Left hindlimb (tissue), 1 donor: ENCODE results near the gene GPATCH2.
"Not testable (repeated sequence)": the region's sequence is repeated elsewhere in the genome, so short reads cannot be mapped to it uniquely, and the experiment has no call there.

Source experiments
- DNase-seq: peaks from one replicate; pipeline ENCODE4 v3.0.0-alpha.2; 2018

Gene GPATCH2

DNA sequence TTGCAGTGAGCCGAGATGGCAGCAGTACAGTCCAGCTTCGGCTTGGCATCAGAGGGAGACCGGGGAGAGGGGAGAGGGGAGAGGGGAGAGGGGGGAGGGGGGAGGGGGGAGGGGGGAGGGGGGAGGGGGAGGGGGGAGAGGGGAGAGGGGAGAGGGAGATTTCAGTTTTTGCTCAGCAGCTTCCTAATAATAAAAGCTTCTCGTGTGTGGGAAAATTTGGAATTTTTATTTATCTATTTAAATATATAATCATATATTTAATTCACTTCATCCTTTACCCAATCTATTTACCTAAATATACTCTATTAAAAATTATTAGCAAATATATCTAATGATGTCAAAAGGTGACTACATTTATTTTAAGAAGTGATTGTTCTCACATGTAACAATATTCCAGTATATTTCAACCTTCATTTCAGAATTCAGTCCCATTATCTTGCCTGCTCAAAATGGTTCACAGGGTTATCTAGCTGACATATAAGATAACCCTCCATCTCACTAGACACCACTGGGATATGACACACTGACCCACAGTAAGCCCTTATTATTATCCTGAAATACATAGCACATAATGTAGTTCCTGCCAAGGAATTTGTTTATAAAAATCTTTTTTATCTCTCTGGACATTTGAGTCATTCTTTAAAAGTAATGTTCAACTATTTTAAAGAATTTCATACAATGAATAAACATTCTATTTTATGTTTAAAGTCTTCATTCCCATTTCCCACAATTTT is 105.9 kb downstream of the GPATCH2 start:
- no peak for DNase-seq

DNA sequence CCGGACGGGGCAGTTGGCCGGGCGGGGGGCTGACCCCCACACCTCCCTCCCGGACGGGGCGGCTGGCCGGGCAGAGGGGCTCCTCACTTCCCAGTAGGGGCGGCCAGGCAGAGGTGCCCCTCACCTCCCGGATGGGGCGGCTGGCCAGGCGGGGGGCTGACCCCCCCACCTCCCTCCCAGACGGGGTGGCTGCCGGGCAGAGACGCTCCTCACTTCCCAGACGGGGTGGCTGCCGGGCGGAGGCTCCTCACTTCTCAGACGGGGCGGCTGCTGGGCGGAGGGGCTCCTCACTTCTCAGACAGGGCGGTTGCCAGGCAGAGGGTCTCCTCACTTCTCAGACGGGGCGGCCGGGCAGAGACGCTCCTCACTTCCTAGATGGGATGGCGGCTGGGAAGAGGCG is 107.0 kb downstream of the GPATCH2 start:
- not testable (repeated sequence) for DNase-seq

DNA sequence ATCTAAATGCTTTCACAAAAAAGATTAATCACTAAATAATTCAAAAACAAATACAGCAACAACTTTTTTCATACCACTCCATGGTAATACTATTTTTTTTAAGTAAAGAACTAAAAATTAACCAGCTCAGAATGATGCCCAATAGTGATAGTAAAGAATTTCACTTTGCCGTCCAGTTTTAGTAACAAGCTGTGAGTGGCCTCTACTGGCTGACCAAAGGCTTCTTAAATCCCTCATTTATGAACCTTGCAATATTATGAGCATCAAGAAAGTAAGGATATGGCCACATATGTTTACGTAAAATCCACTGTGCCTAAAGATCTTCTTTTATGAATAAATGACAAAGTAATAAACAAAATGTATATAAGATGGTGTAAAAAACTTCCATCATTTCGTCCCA is 108.6 kb downstream of the GPATCH2 start:
- DNase-seq = no peak

DNA sequence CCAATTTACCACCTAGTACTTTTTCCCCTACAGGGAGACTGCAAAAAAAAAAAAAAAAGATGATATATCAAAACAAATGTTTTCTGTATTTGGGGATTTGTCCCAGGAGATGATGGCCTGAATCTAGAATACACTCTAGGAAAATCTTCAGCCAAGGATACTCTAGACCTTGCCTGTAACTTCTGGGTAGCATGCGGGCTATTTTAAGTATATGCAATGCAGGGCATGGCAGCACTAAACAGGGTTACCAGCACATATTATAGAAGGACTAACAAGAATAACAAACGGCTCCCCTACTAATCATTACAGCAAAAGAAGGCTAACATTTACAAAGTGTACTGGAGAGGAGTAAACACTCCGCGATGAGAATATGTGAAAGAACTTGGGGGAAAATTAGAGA is 109.6 kb downstream of the GPATCH2 start:
- no peak for DNase-seq

DNA sequence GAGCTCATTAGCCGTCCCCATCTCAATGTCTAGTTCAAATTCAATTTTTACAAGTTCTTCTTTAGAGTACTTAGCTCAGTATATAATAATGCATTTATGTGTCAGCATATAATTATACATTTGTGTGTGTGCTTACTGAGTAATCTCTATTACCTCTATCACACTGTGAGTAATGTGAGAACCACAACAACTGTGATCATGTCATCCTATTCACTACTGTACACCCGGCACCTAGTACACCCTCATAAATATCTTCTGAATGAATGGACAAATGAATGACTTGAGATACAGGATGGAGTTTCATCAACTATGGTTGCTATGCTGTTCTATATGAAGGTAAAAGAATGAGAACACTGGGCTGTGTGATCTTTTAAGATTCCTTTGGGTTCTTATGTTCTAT is 124.0 kb downstream of the GPATCH2 start:
- DNase-seq = no peak

DNA sequence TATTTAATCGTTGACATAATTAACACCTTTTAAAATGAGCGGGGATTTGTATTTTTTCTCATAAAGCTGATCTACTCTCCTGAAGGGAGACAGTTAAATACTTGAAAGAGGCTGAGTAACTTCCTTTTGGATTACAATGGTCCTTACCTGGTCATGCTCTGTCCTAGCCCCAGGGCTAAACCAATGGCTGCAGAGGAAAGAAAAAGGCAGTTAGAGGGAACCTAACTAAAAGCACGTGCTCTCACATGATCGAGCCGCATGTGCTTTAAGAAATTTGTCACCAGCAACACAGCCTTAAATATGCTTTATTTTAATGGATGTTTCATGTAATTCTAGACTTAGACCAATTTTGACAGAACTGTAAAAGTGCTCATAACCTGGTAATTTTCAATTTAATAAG is 132.7 kb downstream of the GPATCH2 start:
- DNase-seq = no peak

DNA sequence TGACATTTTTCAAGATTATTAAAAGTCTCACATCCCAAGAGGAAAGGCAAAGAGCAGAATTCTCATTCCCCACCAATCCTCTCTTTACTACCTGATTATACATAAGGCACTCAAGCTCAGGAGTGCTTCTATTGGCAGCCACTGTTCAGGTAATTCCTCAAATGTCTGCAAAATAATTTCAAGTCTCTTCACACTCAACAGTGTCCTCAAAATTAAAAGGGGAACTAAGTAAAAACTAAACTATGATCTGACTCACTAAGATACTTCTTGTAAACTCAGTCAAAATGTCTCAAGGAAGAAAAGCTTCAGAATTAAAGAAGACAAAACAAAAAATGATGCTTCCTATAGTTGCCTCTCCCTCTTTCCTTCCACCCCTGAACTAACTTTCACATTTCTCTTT is 135.6 kb downstream of the GPATCH2 start:
- no peak for DNase-seq

DNA sequence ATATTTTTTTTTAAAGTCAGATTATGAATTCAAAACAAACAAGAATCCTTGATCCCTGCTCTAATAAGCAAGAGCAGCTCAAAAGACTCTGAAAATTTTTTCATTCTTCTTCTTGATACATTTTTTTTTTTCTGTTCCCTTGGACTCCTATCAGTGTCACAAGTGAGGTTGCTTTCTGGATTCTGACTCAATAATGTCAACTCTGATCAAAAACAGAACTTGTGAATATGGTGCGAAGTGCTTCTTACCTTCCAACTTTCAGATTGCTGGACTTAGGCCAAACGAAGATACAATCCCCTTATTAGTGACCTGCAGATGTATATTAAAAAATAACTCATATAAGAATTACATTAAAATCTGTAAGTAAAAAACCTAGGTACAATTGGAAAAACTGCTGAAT is 136.1 kb downstream of the GPATCH2 start:
- no peak for DNase-seq

DNA sequence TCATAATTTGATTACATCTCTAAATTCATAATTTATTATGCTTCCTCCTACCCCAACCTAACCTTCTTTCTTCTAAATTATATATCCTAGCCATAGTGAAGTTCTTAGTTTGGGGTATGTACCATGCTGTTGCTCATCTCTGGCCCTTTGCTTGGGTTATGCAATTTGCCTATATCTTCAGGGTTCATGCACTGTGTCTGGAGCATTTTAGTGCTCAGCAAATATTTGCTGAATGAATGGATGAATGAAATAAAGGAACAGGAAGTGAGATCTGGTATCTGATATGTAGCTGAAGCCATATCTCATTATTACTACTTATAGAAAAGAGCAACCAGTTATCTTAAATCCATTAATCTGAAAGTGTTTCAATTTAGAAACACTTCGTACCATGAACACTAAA is 137.6 kb downstream of the GPATCH2 start:
- no peak for DNase-seq

DNA sequence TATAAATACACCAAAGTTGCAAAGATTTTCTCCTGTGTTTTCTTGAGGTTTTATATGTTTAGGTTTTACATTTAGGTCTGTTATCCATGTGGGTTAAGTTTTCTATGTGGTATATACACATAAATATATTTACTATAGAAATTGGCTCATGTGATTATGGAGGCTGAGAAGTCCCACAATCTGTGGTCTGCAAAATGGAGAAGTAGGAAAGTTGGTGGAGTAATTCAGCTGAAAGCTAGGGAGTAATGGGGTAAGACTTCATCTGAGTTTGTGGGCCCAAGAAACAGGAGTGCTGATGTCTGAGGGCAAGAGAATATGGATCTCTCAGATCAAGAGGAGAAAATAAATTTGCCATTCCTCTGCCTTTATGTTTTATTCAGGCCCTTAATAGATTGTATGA is 146.0 kb downstream of the GPATCH2 start:
- DNase-seq = no peak

DNA sequence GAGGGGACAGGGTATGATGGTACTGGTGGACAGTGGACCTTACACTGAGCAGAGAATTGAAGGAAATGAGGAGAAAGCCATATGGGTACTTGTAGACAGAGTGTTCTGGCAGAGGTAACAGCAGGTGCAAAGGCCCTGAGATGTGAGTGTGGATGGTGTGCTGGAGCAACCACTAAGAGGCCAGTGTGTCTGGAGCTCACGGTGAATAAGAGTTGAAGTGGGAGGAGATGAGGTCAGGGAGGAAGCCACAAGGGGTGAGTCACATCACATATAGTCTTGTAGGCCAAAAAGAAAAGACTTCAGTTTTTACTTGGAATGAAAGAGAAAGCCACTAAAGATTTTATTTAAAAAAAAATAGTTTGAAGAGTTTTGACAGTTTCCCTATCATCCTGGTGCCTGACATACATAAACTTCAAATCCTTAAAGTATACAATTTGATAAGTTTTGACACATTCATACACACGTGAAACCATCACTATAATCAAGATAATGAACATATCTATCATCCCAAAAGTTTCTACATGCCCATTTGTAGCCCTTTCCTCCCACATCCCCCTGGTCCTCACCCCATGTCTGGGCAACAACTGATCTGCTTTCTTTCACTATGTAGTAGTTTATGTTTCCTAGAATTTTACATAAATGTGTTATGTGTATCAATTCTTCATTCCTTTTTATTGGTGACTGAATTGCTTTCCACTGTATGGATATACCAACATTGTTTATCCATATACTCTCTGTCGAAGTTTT is 148.4 kb downstream of the GPATCH2 start:
- no peak for DNase-seq

DNA sequence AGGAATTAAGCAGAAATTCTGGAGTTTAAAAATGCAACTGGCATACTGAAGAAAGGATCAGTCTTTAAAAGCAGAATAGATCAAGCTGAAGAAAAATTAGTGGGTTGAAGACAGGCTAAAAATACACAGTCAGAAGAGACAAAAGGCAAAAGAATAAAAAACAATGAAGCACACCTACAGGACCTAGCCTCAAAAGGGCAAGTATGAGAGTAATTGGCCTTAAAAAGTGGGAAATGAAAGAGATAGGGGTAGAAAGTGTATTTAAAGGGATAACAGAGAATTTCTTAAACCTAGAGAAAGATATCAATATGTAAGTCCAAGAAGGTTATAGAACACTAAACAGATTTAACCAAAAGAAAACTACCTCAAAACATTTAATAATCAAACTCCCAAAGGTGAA is 152.4 kb downstream of the GPATCH2 start:
- DNase-seq = no peak

DNA sequence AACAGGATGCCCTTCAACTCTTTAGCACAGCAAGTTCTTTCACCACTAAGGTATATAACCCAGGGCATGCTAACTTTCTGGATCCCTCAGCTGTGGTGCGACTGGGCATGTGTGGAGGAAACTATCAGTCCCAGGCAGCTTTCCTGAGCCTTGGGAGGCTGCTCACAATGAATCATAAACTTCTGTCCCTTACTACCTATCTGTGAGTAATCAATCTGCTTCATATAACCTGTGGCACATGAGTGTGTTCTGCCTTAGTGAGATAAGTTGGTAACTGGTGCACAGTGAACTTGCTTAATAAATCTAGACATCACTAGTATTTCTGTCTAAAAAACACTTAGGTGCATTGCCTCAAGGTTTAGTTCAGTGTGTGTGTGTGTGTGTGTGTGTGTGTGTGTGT is 158.0 kb downstream of the GPATCH2 start:
- no peak for DNase-seq

DNA sequence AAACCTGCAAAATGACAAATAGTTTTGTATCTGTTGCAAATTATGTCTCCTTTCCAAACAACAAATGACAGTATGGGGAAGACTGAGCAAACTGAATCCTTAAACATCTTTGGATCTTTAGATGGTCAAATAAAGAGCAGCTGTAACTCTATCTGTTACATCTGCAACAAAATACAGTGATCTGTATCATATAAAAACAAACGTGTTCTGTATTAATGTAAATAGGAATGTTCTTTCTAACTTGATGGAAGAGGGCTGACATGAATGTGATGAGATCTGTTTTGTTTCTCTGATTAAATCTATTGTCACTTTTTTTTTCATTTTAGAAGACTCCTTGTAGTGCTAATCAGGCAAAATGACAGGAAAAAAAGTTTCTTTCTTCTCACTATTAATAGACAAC is 159.5 kb downstream of the GPATCH2 start:
- no peak for DNase-seq

DNA sequence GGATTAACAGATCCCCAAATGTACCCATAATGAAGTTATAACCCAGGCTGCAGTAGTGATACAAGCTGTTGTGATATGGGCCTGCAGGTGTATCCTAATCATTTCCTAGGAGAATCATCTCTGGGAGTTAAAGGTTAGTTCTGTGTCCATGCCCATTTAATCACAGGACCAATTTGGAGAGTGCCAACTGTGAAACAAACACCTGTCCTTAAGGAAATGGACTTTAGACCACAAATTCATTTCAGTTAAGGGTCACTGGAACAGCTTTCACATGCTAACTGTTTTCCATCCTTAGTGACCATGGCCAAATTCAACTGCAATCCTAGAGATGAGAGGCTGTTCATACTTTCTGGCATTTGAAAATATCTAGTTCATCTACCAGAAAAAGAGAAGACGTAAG is 160.9 kb downstream of the GPATCH2 start:
- no peak for DNase-seq

DNA sequence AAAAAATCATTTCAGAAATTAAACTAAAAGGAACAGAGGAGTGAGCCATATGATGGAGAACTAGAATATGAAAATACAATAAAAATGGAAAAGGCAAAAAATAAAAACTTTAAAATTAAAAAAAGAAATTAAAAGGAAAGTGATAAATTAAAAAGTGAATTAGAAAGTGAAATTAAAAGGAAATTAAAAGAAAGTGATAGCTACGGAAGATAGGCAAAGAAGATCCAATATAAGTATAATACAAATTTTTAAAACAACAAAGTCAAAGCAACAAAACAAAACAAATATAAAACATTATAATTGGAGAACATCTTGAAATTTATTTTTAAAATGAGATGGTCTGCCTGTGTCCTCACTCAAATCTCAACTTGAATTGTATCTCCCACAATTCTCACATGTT is 165.8 kb downstream of the GPATCH2 start:
- DNase-seq = no peak

DNA sequence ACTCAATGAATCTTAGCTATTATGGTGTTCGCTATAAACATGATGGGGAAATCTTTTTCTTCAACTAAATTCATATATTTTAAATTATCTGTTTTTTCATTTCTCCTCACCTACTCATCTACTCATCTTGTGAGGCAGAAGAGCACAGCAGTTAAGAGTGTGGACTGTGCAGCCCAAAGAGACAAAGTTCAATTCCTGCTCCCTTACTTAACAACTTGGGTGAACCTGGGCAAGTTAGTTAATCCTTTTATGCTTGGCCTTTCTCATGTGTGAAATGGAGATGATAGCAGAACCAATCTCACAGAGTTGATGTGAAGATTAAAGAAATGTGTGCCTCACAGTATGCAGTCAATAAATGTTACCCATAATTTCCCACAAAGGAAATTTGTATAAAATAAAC is 168.2 kb downstream of the GPATCH2 start:
- DNase-seq = no peak

DNA sequence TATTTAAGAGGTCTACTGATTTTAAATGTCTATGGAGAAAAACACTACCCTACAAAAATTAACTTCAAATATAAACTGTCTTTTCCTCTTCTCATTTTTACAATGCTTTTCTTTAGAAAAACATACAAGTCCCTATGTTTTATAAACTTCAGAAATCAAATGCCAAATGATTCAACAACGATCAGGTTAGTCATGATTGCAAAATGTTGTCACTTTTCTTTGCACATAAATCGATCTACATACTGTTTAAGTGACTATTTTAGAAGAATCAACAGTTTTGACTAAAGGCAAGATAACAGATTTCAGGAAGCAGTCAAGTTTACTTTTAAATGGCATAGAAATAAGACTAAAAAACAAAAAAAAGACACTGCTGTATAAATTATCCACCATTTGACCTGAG is 168.7 kb downstream of the GPATCH2 start:
- no peak for DNase-seq

DNA sequence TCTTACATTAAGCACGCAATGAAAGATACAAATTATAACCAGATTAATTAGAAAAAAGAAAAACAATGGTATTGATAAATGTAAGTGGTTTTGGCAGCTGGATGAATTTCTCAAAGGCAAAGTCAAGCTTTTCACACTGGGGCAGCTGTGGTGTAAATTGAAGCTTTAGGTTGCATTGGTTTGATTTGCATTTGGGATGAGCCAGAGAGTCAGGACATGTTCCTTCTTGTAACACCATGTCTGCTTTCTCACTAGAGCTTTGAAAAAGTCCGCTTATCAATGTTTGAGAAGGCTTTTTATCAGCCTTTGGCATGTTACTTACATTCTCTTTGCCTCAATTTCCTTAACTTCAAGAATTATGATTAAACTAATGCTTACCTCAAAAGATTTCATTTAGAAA is 173.9 kb downstream of the GPATCH2 start:
- no peak for DNase-seq

DNA sequence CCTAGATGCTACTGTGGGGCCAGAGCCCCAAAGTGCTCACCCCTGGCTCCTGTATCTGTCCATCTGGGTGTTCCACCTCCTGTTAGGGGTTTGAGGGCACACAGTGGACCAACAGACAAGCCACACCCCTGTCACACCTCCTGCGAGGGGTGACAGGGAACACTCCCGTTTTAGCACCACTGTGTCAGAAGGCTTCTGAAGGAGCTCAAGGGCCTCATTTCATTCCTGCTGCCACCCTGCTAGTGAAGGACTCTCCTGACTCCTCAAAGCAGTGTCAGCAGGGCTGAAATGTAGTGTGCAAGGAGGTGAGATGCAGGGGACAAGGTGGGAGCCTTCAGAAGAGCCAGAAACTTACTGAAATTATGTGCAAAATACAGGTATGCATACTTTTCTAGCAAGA is 174.6 kb downstream of the GPATCH2 start:
- DNase-seq = no peak

DNA sequence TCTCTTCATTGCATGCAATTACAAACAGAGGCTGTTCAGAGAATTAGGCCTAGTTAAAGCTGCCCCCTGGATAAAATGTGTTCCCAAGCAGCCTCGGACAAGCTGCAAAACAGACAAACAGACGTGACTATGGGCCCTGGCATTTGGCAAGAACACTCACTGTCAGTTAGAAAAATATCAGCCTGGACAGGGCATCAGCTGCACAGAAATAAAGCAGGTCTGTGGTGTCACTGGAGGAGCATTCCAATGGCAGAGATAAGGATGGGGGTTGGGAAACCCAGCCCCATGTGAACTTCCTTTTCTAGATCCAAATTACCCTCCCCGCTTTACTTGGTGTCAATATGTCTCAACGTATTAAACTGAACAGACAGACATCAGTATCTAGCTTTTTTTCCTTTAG is 177.1 kb downstream of the GPATCH2 start:
- DNase-seq = no peak

DNA sequence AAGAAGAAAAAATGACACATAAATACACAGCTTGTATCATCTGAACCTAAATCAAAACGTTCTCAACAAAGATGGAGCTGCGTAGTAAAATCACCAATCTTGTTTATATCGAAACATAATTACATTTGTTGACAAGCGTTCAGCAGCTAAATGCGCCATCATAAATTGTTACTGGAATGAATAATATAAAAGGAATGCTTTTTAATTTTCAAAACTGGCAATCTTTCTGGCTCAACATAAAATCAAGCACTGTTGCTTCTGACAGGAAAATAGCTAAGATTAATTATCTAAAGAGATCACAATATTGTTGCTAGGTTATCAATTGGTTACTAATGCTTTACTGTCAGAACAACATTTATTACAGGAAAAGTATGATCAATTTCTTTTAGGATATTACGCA is 181.5 kb downstream of the GPATCH2 start:
- DNase-seq = no peak

DNA sequence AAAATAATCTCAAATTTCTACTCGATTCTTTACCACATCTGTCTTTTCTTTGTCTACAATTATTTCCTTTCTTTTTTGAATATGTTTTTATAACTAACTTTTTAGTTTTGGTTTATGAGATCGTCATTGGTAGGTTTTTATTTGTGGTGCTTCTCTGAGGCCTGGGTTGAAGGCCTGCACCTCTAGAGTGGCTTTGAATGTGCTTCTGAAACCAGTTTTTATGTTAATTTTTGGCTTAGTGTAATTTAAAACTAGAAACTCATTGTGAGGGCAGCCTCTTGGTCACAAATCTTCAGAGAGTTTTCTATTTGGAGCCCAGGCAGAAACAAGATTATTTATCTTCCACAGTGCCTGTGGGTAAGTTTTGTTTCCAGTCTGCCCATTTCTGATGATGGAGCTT is 187.0 kb downstream of the GPATCH2 start:
- DNase-seq = no peak

DNA sequence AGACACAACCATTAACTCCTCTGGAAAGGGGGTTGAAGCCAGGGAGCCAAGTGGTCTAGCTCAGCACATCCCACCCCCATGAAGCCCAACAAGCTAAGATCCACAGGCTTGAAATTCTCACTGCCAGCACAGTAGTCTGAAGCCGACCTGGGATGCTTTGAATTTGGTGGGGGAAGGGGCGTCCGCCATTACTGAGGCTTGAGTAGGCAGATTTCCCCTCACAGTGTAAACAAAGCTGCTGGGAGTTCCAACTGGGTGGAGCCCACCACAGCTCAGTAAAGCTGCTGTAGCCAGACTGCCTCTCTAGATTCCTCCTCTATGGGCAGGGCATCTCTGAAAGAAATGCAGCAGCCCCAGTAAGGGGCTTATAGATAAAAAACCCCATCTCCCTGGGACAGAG is 193.5 kb downstream of the GPATCH2 start:
- no peak for DNase-seq

DNA sequence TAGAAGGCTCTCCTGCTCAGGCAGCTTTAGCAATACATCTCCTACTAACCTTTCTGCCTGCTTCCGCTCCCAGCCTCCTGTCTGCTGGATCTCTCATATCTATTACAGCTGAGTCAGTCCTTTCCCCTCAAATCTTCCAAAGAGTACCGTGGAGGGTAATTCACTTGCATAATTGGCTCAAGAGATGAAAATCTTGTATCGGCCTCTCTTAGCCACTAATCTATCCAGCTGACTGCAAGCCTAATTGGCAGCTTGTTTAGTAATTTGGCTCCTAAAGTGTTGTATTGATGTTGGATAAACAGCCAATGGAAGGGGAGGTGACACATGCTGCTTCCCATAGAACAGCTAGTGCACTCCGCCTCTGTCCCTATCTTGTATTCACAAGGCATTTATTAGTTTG is 195.7 kb downstream of the GPATCH2 start:
- DNase-seq = no peak
